ENCODE results near the gene DRD3. TPM values are rescaled to one million over a fixed set of nuclear protein-coding genes. Genes with fewer than 3 reads are reported as not detected.

Gene DRD3
- total and polyA plus RNA-seq, 2 donors from 2014 or later: not detected

DNA sequence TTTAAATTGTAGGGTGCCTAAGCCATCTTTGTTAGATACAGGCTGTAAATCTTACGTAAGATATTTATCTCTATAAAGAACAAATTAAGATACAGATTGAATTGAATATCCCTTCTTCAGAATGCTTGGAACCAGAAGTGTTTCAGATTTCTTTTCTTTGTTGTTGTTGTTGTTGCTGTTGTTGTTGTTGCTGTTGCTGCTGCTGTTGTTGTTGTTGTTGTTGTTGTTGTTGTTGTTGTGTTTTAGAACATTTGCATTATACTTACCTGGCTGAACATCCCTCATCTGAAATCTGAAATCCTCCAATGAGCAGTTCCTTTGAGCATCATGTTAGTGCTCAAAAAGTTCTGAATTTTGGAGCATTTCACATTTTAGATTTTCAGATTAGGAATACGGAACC lies 95.7 kb downstream of the DRD3 start:
- Histone ChIP-seq H3K9ac (ENCODE audit: low read length in 3 of 3) (no peak overlapping the region), H3K9me3 (ENCODE audit: control insufficient read depth in 2 of 3, insufficient read depth in 1 of 3, low read length in 3 of 3) (no peaks in the 10 kb centered on the region), H3K27ac (ENCODE audit: low read depth in 2 of 2, low read length in 2 of 2) (no peak overlapping the region), H3K4me1 (ENCODE audit: control insufficient read depth in 2 of 3, insufficient read depth in 2 of 3, low read depth in 1 of 3, low read length in 3 of 3) (no peaks in the 10 kb centered on the region), H3K4me3 (ENCODE audit: low read length in 3 of 3) (no peak overlapping the region), H3K27me3 (ENCODE audit: control insufficient read depth, insufficient read depth, low read length) (no peaks in the 10 kb centered on the region), H3K36me3 (ENCODE audit: control insufficient read depth in 2 of 3, insufficient read depth in 3 of 3, low read length in 3 of 3) (peaks cover 2 to 34% (median 12%) of the 10 kb centered on the region in 3 donors)
- TF ChIP-seq, protein P1, sequence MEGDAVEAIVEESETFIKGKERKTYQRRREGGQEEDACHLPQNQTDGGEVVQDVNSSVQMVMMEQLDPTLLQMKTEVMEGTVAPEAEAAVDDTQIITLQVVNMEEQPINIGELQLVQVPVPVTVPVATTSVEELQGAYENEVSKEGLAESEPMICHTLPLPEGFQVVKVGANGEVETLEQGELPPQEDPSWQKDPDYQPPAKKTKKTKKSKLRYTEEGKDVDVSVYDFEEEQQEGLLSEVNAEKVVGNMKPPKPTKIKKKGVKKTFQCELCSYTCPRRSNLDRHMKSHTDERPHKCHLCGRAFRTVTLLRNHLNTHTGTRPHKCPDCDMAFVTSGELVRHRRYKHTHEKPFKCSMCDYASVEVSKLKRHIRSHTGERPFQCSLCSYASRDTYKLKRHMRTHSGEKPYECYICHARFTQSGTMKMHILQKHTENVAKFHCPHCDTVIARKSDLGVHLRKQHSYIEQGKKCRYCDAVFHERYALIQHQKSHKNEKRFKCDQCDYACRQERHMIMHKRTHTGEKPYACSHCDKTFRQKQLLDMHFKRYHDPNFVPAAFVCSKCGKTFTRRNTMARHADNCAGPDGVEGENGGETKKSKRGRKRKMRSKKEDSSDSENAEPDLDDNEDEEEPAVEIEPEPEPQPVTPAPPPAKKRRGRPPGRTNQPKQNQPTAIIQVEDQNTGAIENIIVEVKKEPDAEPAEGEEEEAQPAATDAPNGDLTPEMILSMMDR (IDR thresholded peaks at IDR 0.05; ENCODE audit: borderline replicate concordance, extremely low read depth, insufficient read depth): no peak
- DNase-seq: no peak
- FAIRE-seq: no peak
- intact Hi-C loops (cut with DNase I): no loop called here

DNA sequence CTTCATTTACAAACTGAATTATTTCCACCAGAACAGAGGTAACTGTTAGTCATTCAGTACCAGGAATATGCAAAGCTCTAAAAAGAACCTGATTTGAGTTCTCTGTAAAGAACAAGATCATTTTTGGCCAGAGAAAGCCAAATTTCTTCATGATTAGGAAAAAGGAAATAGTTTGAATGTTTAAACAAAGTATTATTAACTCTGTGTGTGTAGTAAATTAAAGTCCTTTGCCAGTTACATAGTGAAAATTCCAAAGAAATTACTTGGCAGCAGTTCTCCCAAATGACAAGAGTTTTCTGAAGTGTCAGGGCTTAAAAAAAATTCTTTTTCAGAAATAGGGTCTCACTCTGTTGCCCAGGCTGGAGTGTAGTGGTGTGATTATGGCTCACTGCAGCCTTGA lies 97.8 kb downstream of the DRD3 start:
- Histone ChIP-seq H3K9ac (ENCODE audit: low read length in 3 of 3) (no peak overlapping the region), H3K4me1 (ENCODE audit: control insufficient read depth in 2 of 3, insufficient read depth in 2 of 3, low read depth in 1 of 3, low read length in 3 of 3) (no peaks in the 10 kb centered on the region), H3K36me3 (ENCODE audit: control insufficient read depth in 2 of 3, insufficient read depth in 3 of 3, low read length in 3 of 3) (peaks cover 8 to 40% (median 21%) of the 10 kb centered on the region in 3 donors), H3K27me3 (ENCODE audit: control insufficient read depth, insufficient read depth, low read length) (no peaks in the 10 kb centered on the region), H3K4me3 (ENCODE audit: low read length in 3 of 3) (no peak overlapping the region), H3K9me3 (ENCODE audit: control insufficient read depth in 2 of 3, insufficient read depth in 1 of 3, low read length in 3 of 3) (no peaks in the 10 kb centered on the region), H3K27ac (ENCODE audit: low read depth in 2 of 2, low read length in 2 of 2) (peak overlapping the region in 1 of 2 donors; percentile 23)
- TF ChIP-seq, protein P1 (IDR thresholded peaks at IDR 0.05; ENCODE audit: borderline replicate concordance, extremely low read depth, insufficient read depth): no peak
- DNase-seq (no peak), FAIRE-seq (no peak)
- intact Hi-C loops (cut with DNase I): no loop called here

DNA sequence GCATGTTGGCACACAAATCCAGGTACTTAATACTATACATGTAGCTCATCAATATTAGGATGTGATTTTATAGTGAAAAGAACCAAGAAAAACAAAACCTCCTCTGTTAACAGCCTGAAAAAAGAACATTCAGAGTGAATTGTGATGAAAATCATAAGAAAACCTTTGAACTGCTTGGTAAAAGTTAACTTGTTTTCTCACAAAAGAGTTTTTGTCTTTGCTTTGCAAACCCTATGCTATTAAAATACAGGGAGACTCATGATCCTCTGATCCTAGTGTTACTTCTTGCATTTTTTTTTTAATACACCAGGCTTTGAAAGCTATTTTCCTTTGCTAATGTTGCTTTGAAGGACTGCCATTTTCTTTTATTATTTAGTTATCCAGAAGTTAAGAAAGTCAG lies 98.7 kb downstream of the DRD3 start:
- H3K27ac ChIP-seq (ENCODE audit: low read depth in 2 of 2, low read length in 2 of 2): peak overlapping the region in 1 of 2 donors; percentile 23
- no peaks in the 10 kb centered on the region for H3K9me3 ChIP-seq (ENCODE audit: control insufficient read depth in 2 of 3, insufficient read depth in 1 of 3, low read length in 3 of 3)
- H3K27me3 ChIP-seq (ENCODE audit: control insufficient read depth, insufficient read depth, low read length): no peaks in the 10 kb centered on the region
- H3K4me3 ChIP-seq (ENCODE audit: low read length in 3 of 3): peak overlapping the region in 2 of 3 donors; percentile 2 to 35
- H3K9ac ChIP-seq (ENCODE audit: low read length in 3 of 3): peak overlapping the region in 1 of 3 donors; percentile 22
- TF ChIP-seq, protein P1 (IDR thresholded peaks at IDR 0.05; ENCODE audit: borderline replicate concordance, extremely low read depth, insufficient read depth): no peak
- FAIRE-seq: no peak
- DNase-seq: no peak
- H3K4me1 ChIP-seq (ENCODE audit: control insufficient read depth in 2 of 3, insufficient read depth in 2 of 3, low read depth in 1 of 3, low read length in 3 of 3): no peaks in the 10 kb centered on the region
- intact Hi-C loops (cut with DNase I): no loop called here
- peaks cover 8 to 34% (median 21%) of the 10 kb centered on the region in 3 donors for H3K36me3 ChIP-seq (ENCODE audit: control insufficient read depth in 2 of 3, insufficient read depth in 3 of 3, low read length in 3 of 3)

DNA sequence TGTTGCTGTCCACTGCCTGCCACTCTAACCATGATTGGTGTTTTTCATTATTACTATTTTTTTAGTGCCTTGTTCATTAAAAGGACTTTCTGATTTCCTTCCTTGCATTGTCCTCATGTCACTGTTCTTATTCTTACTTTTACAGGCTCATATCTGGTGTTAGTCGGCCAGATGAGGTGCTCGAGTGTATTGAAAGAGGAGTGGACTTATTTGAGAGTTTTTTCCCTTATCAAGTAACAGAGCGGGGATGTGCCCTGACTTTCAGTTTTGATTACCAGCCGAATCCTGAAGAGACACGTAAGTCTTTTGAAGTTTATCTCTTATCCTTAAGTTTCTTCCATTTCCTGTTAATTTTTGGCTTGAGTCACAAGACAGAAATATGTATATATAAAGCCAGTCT lies 99.1 kb downstream of the DRD3 start:
- H3K36me3 ChIP-seq (ENCODE audit: control insufficient read depth in 2 of 3, insufficient read depth in 3 of 3, low read length in 3 of 3): peaks cover 8 to 34% (median 20%) of the 10 kb centered on the region in 3 donors
- H3K9ac ChIP-seq (ENCODE audit: low read length in 3 of 3): peak overlapping the region in 1 of 3 donors; percentile 22
- intact Hi-C loops (cut with DNase I): no loop called here
- H3K27ac ChIP-seq (ENCODE audit: low read depth in 2 of 2, low read length in 2 of 2): peak overlapping the region in 1 of 2 donors; percentile 23
- H3K27me3 ChIP-seq (ENCODE audit: control insufficient read depth, insufficient read depth, low read length): no peaks in the 10 kb centered on the region
- TF ChIP-seq, protein P1 (IDR thresholded peaks at IDR 0.05; ENCODE audit: borderline replicate concordance, extremely low read depth, insufficient read depth): no peak
- DNase-seq: no peak
- no peak for FAIRE-seq
- no peaks in the 10 kb centered on the region for H3K9me3 ChIP-seq (ENCODE audit: control insufficient read depth in 2 of 3, insufficient read depth in 1 of 3, low read length in 3 of 3)
- H3K4me1 ChIP-seq (ENCODE audit: control insufficient read depth in 2 of 3, insufficient read depth in 2 of 3, low read depth in 1 of 3, low read length in 3 of 3): no peaks in the 10 kb centered on the region
- peak overlapping the region in 2 of 3 donors; percentile 2 to 35 for H3K4me3 ChIP-seq (ENCODE audit: low read length in 3 of 3)
